ENCODE data around the gene PC.
A peak's percentile ranks its signal among the peaks of the same experiment; 100 is the strongest.

Gene PC

GRCh38 chr11:66853242-66854229 is 104.6 kb downstream of the PC start:
- no peak for DNase-seq

- no peak for DNase-seq
These were observed 105.5 kb downstream of the PC start for GRCh38 chr11:66852466-66853241.

GRCh38 chr11:66851698-66852465 is 106.3 kb downstream of the PC start:
- peak; percentile 23 for DNase-seq

- DNase-seq = no peak
These were observed 107.0 kb downstream of the PC start for GRCh38 chr11:66851239-66851596.

GRCh38 chr11:66850588-66851238 is 107.5 kb downstream of the PC start:
- no peak for DNase-seq

- no peak for DNase-seq
These were observed 108.0 kb downstream of the PC start for GRCh38 chr11:66850235-66850587.

- DNase-seq = no peak
These were observed 108.5 kb downstream of the PC start for GRCh38 chr11:66849501-66850234.

GRCh38 chr11:66848671-66849500 is 109.3 kb downstream of the PC start:
- DNase-seq = no peak

GRCh38 chr11:66847461-66848232 is 110.5 kb downstream of the PC start:
- no peak for DNase-seq

- no peak for DNase-seq
These were observed 111.5 kb downstream of the PC start for GRCh38 chr11:66846671-66847091.

GRCh38 chr11:66845876-66846212 is 112.3 kb downstream of the PC start:
- DNase-seq = no peak

- no peak for DNase-seq
These were observed 112.9 kb downstream of the PC start for GRCh38 chr11:66845143-66845875.

GRCh38 chr11:66844496-66845142 is 113.6 kb downstream of the PC start:
- DNase-seq = no peak

- no peak for DNase-seq
These were observed 114.2 kb downstream of the PC start for GRCh38 chr11:66843776-66844495.

GRCh38 chr11:66842896-66843775 is 115.0 kb downstream of the PC start, which contains the start of gene RCE1:
Gene RCE1 (plus strand): TSS chr11:66843441. CDS start chr11:66843456, 15 bp downstream.
- DNase-seq = peak; percentile 93

- DNase-seq = no peak
These were observed 115.7 kb downstream of the PC start for GRCh38 chr11:66842501-66842895.

GRCh38 chr11:66841861-66842260 is 116.3 kb downstream of the PC start:
- DNase-seq = no peak
